Parathyroid adenoma (tissue), 2 donors: Measurements from ENCODE around the gene GAS7.

Source experiments
- H2AFZ ChIP-seq: fragments of 300-600 bp; sonication (generic); one replicate; pipeline ENCODE4 v1.7.0; 2017; ENCODE audit warnings: antibody characterized with exemption, mild to moderate bottlenecking
- H3K27ac ChIP-seq: fragments of 300-600 bp; sonication (generic); one replicate; pipeline ENCODE4 v1.7.0; 2017
- H3K27me3 ChIP-seq: fragments of 300-600 bp; sonication (generic); one replicate; pipeline ENCODE4 v1.7.0; 2017; ENCODE audit warnings: low read length; ENCODE audit not compliant: control insufficient read depth, insufficient read depth
- H3K36me3 ChIP-seq: fragments of 300-600 bp; sonication (generic); one replicate; pipeline ENCODE4 v1.7.0; 2017; ENCODE audit warnings: low read length; ENCODE audit not compliant: control insufficient read depth, insufficient read depth
- H3K4me1 ChIP-seq: fragments of 300-600 bp; sonication (generic); one replicate; pipeline ENCODE4 v1.7.0; 2017; ENCODE audit warnings: control low read depth
- H3K4me2 ChIP-seq: fragments of 300-600 bp; sonication (generic); one replicate; pipeline ENCODE4 v1.7.0; 2017; ENCODE audit warnings: low read length
- H3K4me3 ChIP-seq: fragments of 300-600 bp; sonication (generic); one replicate; pipeline ENCODE4 v1.7.0; 2017; ENCODE audit warnings: low read depth, low read length
- H3K79me2 ChIP-seq: fragments of 300-600 bp; sonication (generic); one replicate; pipeline ENCODE4 v1.7.0; 2017; ENCODE audit warnings: control low read depth
- H3K9ac ChIP-seq: fragments of 300-600 bp; sonication (generic); one replicate; pipeline ENCODE4 v1.7.0; 2017; ENCODE audit warnings: mild to moderate bottlenecking
- H3K9me3 ChIP-seq: fragments of 300-600 bp; sonication (generic); one replicate; pipeline ENCODE4 v1.7.0; 2017; ENCODE audit warnings: low read length; ENCODE audit not compliant: control insufficient read depth
- CTCF ChIP-seq: fragments of 300-600 bp; sonication (generic); IDR thresholded peaks from one replicate; pipeline ENCODE4 v1.7.0; 2017; ENCODE audit warnings: antibody characterized with exemption, mild to moderate bottlenecking
- donor health status: primary hyperparathyroidism.

Gene GAS7

GRCh38 chr17:9968008-9968407 is 230.4 kb downstream of the GAS7 start:
- no peaks in the 10 kb centered on the region for H3K79me2 ChIP-seq
- TF ChIP-seq CTCF: no peak
- no peaks in the 10 kb centered on the region for H3K4me1 ChIP-seq
- H3K27ac ChIP-seq: no peak overlapping the region
- H3K27me3 ChIP-seq: no peaks in the 10 kb centered on the region
- no peaks in the 10 kb centered on the region for H3K36me3 ChIP-seq
- no peak overlapping the region for H3K9ac ChIP-seq
- H2AFZ ChIP-seq: no peak overlapping the region
- no peak overlapping the region for H3K4me2 ChIP-seq
- H3K9me3 ChIP-seq: no peaks in the 10 kb centered on the region
- no peak overlapping the region for H3K4me3 ChIP-seq

- Histone ChIP-seq H3K9me3 (no peaks in the 10 kb centered on the region), H3K4me1 (no peaks in the 10 kb centered on the region), H3K27ac (no peak overlapping the region), H3K36me3 (no peaks in the 10 kb centered on the region), H3K4me3 (no peak overlapping the region), H3K4me2 (no peak overlapping the region), H2AFZ (no peak overlapping the region), H3K79me2 (no peaks in the 10 kb centered on the region), H3K27me3 (no peaks in the 10 kb centered on the region), H3K9ac (no peak overlapping the region)
- no peak for TF ChIP-seq CTCF
These were observed 238.9 kb downstream of the GAS7 start for GRCh38 chr17:9959377-9959981.

DNA sequence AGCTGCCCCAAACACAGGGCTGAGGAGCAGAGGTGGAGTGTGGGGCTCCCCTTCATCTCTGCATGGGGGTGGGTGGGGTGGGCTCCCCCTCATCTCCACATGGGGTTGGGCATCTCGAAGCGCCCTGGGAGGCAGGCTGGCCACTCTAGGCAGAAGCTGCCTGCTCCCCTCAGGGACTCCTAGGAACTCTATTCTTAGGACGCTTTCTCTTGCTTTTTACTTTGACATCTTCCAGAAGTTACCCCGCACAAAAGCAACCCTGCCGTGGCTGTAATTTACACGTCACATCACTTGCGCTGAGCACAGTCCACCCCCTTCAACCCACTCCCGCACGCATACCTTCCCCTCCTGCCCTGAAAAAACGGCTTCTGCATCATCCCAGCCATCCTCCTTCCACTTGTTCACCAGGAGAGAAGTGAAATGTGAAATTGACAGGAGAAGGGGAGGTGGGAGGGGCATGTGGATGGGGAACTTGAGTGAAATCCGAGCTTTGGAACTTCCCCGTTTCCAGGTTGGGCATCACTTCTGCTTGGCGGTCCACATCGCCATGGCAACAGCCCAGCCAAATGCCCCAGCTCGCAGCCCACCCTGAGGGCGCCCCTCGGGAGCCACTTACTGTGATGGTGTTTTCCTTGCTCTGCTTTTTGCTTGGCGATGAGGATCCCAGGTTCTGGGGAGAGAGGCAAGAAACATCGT is 239.7 kb downstream of the GAS7 start:
- TF ChIP-seq CTCF: no peak
- Histone ChIP-seq H3K27me3 (no peaks in the 10 kb centered on the region), H3K27ac (no peak overlapping the region), H3K79me2 (no peaks in the 10 kb centered on the region), H3K4me2 (no peak overlapping the region), H3K4me3 (no peak overlapping the region), H3K9ac (no peak overlapping the region), H2AFZ (no peak overlapping the region), H3K4me1 (no peaks in the 10 kb centered on the region), H3K9me3 (no peaks in the 10 kb centered on the region), H3K36me3 (no peaks in the 10 kb centered on the region)

DNA sequence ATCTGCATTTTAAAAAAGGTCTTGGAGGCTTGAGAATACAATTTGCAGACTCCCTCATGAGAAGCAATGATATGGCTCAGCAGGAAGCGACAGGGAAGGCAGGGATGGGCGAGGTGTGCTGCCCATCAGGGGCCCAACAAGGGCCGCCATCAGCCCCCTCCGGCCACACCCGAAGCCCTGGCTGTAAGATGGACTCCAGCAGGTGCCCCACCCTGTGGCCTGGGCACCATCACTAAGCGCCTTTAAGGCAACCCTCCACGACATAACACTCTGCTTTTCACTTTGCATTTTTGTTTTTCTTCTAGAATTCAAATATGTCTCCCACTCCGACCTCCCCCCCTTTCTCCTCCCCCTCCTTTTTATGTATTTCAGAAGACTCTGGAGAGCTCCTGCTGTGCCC is 241.2 kb downstream of the GAS7 start:
- Histone ChIP-seq H3K4me3 (no peak overlapping the region), H3K27ac (no peak overlapping the region), H3K9ac (no peak overlapping the region), H2AFZ (no peak overlapping the region), H3K4me2 (no peak overlapping the region), H3K27me3 (no peaks in the 10 kb centered on the region), H3K4me1 (no peaks in the 10 kb centered on the region), H3K36me3 (no peaks in the 10 kb centered on the region), H3K9me3 (no peaks in the 10 kb centered on the region), H3K79me2 (no peaks in the 10 kb centered on the region)
- TF ChIP-seq CTCF: no peak
